Heart left ventricle (tissue), 13 donors: ENCODE results near the gene CYP19A1.

Experiments used
- POLR2A ChIP-seq, 2 donors: fragments of 450-650 bp; IDR thresholded peaks; one replicate each; pipeline ENCODE4 v1.6.1; 2017; ENCODE audit warnings: antibody characterized with exemption in 2 of 2, mild to moderate bottlenecking in 2 of 2, moderate library complexity in 2 of 2
- TF ChIP-seq, protein P1 (sequence below), 12 donors: fragments of 200-600 bp; sonication (generic) in 4 of 12; IDR thresholded peaks; one replicate each; pipeline versions ENCODE4 v1.5.0 to v1.8.0; 2018 to 2022; ENCODE audit warnings: antibody characterized with exemption in 12 of 12, mild to moderate bottlenecking in 5 of 12
- donor health status: ischemic (EF 13 %, LVEDD 7.1; RV severe dilation, severe dysfunction).
- donor health status: DM: no; HTN: yes; CAD: no.
- donor health status: DM: no; HTN: no; CAD: no.
- donor health status: ischemic (EF 25% LVEDD 6.9; RV normal size, moderate dysfunction).
- donor health status: ischemic (EF 25% LVEDD 5.7; RV mildly dilated, moderate dysfunction).
- donor health status: ischemic (EF 35%, LVEDD 5.7; RV mildly dilated, moderate dysfunction).
- donor health status: nonischemic (EF 11% LVEDD 7.7; RV severe dilation, severe dysfunction).
- donor health status: DM: yes; HTN: yes; CAD: no.
- donor health status: PGD.
- donor health status: ischemic (EF 29% LVEDD 5.4; RV normal size, mild dysfunction).
- donor health status: nonischemic (EF 23%, LVEDD 6.1; RV moderate dilation, normal function).

DNA sequence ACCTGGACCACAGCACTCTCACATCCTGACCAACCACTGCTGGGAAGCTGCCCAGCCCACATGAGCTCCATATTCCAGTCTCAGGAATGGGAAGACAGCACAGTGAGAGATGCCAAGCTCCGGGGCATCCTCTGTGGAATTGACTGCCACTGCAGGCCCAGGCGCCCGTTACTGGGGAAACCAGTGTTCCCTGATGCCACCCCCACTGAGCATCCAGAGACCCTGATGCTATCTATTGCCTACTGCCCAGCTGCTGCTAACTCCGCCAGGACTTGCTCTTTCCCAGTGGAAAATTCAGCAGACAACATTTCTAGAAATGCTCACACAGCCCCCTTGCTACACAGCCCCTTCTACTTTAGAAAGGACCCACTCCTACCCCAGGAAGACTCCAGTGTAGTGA lies 57.6 kb downstream of the CYP19A1 start:
- TF ChIP-seq, protein P1, sequence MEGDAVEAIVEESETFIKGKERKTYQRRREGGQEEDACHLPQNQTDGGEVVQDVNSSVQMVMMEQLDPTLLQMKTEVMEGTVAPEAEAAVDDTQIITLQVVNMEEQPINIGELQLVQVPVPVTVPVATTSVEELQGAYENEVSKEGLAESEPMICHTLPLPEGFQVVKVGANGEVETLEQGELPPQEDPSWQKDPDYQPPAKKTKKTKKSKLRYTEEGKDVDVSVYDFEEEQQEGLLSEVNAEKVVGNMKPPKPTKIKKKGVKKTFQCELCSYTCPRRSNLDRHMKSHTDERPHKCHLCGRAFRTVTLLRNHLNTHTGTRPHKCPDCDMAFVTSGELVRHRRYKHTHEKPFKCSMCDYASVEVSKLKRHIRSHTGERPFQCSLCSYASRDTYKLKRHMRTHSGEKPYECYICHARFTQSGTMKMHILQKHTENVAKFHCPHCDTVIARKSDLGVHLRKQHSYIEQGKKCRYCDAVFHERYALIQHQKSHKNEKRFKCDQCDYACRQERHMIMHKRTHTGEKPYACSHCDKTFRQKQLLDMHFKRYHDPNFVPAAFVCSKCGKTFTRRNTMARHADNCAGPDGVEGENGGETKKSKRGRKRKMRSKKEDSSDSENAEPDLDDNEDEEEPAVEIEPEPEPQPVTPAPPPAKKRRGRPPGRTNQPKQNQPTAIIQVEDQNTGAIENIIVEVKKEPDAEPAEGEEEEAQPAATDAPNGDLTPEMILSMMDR (IDR thresholded peaks at IDR 0.05) = no peak
- no peak for TF ChIP-seq POLR2A (IDR thresholded peaks at IDR 0.05)
